Renal cortex interstitium (tissue), 11 donors: ENCODE data around the gene DYSF. TPM values are rescaled to one million over a fixed set of nuclear protein-coding genes. Genes with fewer than 3 reads are reported as not detected.
A peak's percentile ranks its signal among the peaks of the same experiment; 100 is the strongest.

Experiments used
- DNase-seq, 11 donors: peaks; one replicate each; pipeline ENCODE4 v3.0.0-alpha.2; 2013; ENCODE audit warnings: low read depth in 9 of 11, low spot score in 4 of 11; ENCODE audit errors: extremely low read depth in 1 of 11
- polyA plus RNA-seq, 3 donors: library from polyadenylated mRNA; unstranded; fragments of 120-200 nt; gene quantifications; one replicate each; pipeline ENCODE4 v1.2.1, GENCODE V29; 2013; ENCODE audit not compliant: insufficient read length in 3 of 3

The DYSF gene
- polyA plus RNA-seq, 3 donors: 15.2 to 20.0 (median 15.4) TPM

DNA sequence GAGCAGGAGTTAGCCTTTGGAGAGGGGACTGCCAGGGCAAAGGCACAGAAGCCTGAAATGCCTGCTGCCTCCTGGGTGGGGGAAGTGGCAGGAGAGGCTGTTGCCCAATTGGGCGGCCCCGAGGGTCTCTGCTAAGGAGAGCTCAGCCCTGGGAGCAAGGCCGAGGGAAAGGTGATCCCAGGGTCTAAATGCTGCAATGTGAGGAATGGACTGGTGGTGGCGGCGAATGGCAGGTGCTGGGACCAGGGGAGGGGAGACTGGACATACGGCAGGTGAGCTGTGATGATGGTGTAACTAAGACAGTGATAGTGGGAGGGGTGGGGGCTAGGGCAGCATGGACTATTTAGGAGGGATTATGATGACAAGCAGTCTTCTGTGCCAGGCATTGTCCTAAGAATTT, 104.0 kb downstream of the DYSF start:
- no peak for DNase-seq

DNA sequence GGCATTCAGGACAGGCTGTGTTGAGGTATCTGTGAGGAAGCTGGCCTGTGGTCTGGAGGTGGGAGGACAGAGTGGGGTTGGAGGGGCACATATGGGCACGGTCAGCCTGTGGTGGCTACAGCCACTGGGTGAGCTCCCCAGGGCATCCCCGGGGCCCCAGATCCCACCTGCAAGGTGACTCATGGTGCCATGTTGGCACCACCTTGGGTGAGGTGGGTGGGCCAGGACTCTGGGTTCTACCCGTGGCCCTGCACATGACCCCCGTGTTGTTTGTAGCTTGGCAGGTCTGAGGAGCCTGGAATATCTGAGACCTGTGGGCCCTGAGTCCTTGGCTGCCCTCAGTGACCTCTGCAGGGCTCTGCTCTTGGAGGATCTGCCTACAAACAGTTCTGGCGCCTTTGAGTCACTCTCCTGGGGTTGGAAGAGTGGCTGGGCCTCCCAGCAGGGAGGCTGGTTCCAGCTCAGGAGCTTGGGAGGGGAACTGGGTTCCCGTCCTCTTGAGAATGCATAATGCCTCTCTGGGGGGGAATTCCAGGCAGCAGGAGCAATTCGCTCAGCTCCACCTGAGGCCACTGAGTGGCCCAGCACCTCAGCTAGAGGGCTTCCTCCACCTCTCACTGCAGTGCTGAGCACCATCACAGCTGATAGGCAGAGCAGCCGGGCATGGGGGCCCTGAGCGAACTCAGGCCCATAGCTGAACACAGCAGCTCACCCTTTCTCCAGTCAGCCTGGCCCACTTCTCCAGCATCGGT, 105.1 kb downstream of the DYSF start:
- peak in 1 of 11 donors; percentile 13 for DNase-seq

DNA sequence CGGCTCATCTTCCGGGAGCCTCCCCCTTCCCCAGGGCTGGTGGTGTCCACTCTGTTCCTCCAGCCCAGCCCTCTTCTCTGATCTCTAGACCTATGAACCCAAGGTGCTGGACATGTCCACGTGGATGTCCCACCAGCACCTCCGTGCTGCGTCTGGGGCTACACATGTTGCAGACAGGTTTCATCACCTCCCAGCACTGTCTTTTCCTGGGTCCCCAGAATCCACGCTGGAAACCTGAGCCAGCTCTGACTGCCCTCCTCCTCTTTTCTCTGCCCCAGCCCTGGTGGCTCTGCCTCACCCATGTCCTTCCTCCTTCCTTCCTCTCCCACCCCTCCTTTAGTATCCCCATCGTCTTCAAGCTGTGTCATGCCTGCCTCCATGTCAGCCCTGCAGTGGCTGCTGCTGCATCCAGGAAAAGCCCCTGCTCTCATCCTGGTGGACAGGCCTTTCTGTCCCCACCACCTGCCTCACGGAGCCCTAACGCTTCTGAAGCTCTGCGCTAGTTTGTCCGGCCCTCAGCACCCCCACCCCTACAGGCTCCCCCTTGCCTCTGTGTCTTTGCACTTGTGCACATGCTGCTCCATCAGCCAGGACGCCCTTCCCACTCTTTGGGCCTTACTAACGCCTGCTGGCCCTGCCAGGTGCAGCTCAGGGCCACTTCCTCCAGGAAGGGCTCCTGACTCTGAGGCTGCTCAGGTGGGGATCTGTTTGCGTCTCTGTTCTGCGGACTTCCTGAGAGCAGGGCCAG, 105.9 kb downstream of the DYSF start:
- no peak for DNase-seq

DNA sequence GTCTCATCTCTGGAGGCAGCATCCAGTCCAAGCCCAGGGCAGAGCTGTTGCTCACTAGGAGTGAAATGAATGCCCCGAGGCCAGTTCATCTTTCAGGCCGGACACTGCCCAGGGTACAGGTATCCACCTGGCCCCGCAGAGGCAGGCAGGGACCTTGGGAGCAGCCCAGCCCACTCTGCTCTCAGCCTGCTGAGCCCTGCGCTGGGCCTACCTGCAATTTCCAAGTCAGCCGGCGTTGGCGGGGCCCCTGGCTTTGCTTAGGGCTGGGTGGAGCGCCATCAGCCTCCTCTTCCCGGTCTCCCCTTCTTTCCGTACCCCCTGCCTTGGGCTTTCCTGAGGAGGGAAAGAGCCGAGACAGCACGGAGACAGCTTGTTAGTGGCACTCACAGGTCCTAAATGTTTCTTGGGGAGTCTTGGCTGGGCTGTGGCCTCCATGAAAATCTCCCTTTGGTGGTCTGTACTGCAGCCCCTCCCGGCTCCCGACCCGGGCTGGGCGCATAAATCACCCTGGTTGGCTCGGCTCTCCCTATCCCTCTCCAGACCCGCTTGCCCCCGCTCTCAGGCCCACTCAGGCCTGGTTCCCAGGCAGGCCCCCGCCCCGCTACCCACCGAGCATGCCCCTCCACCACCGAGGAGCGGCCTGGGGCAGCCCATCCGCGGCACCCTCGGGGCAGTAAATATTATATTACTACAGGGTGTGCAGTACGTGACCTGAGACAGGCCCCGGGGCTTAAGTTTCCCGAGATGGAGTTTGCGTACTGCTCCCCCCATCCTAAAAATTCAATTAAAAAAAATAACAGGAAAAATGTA, 106.7 kb downstream of the DYSF start:
- DNase-seq: no peak

DNA sequence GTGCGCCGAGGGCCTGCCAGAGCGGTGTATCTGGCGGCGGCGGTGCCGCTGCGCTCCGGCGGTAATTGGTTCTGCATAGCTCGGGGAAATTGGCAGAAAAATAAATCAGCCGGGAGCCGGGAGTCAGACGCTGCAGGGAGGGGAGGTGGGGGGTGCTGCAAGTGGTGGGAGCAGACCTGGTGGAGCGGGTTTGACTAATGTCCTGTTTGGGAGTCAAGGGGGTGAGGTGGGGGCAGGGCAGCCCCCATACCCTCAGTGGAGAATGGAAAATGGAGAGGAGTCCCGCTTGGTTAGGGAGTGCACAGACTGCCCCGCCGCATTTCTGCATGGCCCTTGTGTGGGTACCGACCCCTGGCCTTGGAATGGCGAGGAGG, 107.3 kb downstream of the DYSF start:
- peak in 7 of 11 donors; percentile 19 to 56 (median 44) for DNase-seq

DNA sequence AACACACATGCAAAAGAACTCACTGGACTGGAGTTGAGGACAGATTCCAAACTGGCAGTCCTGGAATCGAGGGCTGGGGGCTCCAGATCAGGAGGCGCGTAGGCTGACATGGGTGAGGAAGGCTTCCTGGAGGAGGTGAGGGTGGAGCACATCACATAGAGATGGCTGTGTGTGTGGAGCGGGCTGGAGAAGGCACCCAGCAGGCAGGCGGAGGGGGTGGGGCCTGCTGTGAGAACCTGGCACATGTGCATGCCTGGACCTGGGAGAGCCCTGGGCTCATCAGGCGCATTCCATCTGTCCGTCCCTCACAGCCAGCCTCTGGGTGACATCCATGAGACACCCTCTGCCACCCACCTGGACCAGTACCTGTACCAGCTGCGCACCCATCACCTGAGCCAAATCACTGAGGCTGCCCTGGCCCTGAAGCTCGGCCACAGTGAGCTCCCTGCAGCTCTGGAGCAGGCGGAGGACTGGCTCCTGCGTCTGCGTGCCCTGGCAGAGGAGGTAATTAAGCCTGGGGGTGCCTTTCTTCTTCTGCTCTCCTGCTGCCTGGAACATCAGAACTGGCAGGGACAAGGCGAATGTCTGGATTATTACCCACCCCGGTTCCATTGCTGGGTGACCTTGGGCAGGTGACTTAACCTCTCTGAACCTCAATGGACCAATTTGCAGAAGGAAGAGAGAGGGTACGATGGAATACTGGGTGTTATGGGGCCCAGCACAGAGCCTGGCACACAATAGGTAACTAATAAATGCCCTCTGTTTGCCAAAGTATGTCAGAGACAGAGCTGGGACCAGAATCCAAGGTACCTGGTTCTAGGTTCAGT, 108.3 kb downstream of the DYSF start:
- no peak for DNase-seq

DNA sequence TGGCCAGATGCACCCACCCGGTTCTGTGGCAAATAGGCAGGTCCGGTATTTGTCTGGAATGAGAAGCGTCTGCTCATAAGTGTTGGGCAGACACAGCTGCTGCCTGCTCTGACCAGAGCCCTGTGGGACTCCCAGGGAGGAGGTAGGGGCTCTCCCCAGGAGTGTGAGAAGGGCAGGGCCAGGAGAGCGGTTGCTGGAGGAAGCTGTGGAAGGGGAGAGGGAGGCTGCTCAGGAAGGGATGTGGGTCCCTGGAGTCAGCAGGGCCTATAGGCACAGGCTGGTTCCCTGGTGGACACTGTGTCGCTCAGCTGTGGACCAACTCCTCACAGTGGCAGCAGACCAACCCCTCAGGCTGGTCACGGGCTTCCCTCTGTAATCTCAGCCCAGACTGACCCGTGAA, 109.2 kb downstream of the DYSF start:
- no peak for DNase-seq

DNA sequence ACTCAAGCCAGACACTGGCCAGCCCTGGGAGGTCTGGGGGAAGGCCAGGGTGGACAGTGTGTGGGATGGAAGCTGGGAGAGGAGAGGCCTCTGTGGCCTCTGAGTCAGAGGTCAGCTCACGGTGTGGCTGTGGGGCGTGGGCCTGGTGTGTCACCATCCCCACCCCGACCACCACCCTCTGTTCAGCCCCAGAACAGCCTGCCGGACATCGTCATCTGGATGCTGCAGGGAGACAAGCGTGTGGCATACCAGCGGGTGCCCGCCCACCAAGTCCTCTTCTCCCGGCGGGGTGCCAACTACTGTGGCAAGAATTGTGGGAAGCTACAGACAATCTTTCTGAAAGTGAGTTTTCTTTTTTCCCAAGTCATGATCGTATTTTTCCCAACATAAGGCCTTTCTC, 110.5 kb downstream of the DYSF start:
- DNase-seq: no peak

DNA sequence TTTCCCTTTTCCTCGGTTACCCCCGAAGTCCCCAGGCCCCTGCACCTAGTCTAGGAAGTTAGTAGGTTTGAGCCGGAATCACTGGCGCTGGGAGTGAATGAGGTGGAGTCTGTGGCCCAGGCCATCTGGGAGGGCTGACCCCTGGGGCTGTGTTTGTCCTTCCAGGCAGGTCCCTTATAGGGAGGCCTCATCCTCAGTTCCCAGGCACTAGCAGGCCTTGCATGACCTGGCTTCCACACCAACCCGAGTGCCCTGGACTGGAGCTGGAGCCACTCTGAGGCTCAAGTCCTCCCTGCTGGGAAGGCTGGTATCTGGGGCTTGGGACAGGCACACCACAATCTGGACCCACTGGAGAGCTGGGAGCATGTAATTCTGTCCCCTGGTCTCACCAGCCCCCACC, 111.0 kb downstream of the DYSF start:
- DNase-seq: no peak

DNA sequence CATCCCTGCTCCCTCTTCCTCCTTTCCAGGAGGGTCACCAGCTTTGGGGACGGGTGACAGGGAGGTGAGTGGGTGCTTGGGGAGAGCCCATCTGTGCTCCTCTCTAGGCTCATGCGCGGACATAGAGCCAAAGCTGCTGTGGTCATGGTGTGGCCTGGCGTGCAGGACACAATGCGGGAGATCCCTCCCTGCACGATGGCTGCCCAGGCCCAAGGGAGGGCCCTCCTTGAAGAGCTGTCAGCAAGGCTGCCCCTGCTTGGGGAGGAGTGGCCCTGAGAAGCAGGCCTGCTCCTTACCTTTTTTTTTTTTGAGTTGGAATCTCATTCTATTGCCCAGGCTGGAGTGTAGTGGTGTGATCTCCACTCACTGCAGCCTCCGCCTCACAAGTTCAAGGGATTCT, 111.4 kb downstream of the DYSF start:
- no peak for DNase-seq

DNA sequence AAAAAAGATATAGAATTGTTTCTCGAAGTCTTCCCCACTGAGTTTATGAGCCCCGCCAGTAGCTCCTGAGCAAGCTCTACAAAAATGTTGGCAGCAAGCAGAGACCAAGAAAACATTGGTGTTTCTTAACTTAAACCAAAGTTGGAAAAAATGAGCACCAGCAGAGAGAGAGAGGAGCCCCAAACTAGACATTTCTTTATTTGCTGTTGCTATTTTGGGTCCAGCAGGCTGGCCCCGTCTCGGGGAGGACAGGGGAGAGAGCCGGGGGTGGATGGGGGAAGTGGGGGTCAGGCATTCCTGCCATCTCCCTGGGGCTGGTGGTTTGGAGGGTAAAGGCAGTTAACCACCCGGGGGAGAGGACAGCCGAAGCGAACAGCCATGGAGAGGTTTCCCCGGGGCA, 113.0 kb downstream of the DYSF start:
- DNase-seq: no peak

DNA sequence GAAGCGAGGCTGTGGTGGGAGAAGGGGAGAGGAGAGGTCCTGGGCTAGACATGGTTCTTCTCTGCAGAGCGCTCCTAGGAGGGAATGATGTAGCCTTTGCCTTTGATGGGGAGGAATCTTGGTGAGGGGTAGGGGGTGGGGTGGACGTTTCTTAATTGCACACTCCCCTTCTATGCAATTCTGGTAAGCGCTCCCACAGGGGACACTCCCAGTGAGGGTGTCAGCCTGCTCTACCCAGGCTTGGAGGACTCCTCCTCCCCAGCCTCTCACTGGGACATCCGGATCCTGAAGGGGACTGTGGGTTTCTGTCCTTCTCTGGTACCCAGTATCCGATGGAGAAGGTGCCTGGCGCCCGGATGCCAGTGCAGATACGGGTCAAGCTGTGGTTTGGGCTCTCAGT, 114.3 kb downstream of the DYSF start:
- no peak for DNase-seq

DNA sequence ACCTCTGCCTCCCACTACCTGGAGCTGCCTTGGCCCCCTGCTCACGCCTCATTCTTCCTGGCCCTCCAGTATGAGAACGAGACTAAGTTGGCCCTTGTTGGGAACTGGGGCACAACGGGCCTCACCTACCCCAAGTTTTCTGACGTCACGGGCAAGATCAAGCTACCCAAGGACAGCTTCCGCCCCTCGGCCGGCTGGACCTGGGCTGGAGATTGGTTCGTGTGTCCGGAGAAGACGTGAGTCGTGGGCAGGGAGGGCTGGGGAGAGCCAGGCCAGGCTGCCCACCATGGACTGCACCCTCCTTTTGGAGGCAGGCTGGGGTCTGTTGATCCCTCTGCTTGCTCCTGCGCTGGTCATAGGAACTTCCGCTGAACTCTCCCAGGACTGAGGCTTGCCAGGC, 114.7 kb downstream of the DYSF start:
- no peak for DNase-seq

DNA sequence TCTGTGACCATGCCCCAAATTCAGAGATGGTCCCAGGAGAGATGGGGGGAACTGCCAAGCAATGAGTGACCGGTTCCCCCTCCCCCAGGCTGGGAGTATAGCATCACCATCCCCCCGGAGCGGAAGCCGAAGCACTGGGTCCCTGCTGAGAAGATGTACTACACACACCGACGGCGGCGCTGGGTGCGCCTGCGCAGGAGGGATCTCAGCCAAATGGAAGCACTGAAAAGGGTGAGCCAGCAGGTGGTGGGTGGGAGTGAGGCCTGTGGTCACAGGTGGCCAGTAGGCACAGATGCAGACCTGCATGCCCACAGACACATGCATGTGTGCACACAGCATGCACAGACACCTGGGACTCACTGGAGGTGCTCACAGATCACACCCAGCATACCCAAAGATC, 117.2 kb downstream of the DYSF start:
- no peak for DNase-seq

DNA sequence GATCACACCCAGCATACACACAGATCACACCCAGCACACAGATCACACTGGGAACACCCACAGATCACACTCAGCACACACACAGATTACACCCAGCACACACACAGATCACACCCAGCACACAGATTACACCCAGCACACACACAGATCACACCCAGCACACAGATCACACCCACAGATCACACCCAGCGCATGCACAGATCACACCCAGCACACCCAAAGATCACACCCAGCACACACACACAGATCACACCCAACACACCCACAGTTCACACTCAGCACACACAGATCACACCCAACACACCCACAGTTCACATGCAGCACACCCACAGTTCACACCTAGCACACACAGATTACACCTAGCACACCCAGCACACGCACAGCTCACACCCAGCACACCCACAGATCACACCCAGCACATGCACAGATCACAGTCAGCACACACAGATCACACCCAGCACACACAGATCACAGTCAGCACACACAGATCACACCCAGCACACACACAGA, 117.6 kb downstream of the DYSF start:
- no peak for DNase-seq

DNA sequence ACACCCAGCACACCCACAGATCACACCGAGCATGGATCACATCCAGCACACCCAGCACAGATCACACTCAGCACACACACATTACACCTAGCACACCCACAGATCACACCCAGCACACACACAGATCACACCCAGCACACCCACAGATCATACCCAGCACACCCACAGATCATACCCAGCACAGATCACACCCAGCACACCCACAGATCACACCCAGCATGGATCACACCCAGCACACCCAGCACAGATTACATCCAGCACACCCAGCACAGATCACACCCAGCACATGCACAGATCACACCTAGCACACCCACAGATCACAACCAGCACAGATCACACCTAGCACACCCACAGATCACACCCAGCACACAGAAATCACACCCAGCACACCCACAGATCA, 118.6 kb downstream of the DYSF start:
- DNase-seq: no peak

DNA sequence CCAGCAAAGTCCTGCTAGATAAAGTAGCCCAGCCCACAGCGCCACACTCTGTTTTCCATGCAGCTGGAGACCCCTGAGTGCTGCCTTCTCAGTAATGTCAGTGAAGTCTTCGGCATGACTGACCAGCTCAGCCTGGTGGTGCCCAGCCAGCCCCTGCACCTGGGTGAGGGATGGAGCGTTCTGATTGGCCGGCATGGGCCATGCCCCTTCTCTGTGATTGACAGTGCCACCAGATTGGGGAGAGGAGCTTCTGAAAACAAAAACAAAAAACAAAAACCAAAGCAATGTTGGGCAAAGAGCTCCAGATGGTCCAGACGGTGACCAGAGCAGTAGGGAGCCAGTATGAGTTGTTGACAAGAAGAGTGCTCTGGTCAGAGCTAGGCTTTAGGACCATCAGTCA, 122.6 kb downstream of the DYSF start:
- no peak for DNase-seq

DNA sequence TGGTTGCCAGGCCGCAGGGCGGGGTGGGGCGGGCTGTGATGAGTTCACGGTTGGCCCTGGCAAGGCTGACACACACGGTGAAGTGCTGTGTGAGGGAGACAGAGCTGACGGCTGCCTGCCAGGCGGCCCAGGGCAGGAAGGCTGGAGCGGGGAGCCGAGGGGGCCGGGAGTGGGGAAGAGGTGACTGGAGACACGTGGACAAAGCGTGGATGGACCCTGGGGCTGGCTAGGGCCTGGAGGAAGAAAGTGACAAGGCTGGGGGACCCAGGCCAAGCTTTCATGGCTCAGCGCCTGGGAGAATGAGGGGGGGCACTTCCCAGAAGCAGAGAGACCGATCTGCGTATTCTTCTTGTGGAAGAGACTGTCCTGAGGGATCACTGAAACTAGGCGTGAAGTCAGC, 123.2 kb downstream of the DYSF start:
- no peak for DNase-seq

DNA sequence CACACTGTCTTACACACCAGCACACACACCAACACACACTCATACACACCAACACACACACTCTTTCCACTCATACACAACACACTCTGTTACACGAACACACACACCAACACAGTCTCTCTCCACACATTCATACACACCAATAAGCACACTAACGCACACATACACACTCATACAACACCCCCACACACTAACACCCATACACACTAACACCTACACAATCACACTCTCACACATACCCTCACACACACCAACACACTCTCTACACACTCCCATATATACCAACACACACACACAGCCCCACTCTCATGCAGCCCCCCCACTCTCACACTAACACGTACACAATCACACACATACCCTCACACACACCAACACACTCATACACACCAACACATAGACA, 123.8 kb downstream of the DYSF start:
- DNase-seq: no peak
